ENCODE measurements around the gene RTP1. TPM values are rescaled to one million over a fixed set of nuclear protein-coding genes. Genes with fewer than 3 reads are reported as not detected.

RTP1 gene
- polyA plus RNA-seq, 1 experiment: not detected

DNA sequence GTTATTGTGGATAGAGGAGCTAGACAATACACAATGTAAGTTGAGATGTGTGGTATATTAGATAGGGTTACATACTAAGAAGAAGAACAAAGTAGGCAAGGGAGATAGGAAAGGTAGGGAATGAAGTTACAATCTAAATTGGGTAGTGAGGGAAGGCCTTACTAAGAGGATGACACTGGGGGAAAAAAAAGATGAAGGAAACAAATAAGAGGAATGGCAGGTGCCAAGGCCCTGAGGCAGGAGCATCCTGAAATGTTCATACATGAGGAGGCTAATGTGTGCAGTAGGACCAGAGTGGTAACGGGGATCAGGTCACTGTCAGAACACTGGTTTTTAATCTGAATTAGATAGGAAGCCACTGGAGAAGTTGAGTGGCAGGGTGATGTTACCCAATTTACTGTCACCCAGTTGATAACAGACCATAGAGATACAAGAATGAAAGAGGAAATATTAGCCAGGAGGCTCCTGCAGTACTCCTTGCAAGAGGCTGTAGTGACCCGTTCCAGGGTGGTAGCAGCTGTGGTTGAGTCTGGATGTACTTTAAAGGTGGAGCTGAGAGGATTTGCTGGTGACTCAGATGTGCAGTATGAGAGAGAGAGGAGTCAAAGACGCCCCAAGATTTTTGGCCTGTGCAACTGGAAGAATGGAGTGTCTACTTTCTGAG is 14.4 kb downstream of the RTP1 start:
- ChIA-PET POLR2A (no interaction called here), CTCF (interaction anchor here (1.2 to 3.7 kb wide), 5 partner anchors 8 to 467 kb away, joined by 3 to 19 read pairs (median 11); no protein-coding TSS in a partner anchor)
- Histone ChIP-seq H3K27me3 (ENCODE audit: control insufficient read depth, insufficient read depth, low read length) (no peaks in the 10 kb centered on the region), H3K4me3 (ENCODE audit: low read depth, low read length) (no peak overlapping the region), H3K36me3 (ENCODE audit: control insufficient read depth, insufficient read depth, low read length) (no peaks in the 10 kb centered on the region)
- DNase-seq (ENCODE audit: low read depth): no peak
- TF ChIP-seq, protein P1, sequence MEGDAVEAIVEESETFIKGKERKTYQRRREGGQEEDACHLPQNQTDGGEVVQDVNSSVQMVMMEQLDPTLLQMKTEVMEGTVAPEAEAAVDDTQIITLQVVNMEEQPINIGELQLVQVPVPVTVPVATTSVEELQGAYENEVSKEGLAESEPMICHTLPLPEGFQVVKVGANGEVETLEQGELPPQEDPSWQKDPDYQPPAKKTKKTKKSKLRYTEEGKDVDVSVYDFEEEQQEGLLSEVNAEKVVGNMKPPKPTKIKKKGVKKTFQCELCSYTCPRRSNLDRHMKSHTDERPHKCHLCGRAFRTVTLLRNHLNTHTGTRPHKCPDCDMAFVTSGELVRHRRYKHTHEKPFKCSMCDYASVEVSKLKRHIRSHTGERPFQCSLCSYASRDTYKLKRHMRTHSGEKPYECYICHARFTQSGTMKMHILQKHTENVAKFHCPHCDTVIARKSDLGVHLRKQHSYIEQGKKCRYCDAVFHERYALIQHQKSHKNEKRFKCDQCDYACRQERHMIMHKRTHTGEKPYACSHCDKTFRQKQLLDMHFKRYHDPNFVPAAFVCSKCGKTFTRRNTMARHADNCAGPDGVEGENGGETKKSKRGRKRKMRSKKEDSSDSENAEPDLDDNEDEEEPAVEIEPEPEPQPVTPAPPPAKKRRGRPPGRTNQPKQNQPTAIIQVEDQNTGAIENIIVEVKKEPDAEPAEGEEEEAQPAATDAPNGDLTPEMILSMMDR (IDR thresholded peaks at IDR 0.05; ENCODE audit: insufficient read depth, low read depth, low read length): no peak

DNA sequence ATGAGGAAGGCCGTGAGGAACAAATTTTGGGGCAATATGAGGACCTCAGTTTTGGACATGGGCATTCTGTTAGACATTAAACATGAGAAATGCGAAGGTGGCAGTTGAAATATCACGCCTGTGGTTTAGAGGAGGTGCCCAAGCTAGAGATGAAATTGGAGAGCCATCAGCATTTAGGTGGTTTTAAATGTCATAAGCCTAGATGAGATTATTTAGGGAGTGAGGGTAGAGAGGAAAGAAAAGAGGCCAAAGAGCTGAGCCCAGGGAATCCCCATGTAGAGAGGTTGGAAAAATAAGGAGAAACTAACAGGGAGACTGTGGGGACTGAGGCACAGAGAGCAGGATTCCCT is 14.9 kb downstream of the RTP1 start:
- no peaks in the 10 kb centered on the region for H3K36me3 ChIP-seq (ENCODE audit: control insufficient read depth, insufficient read depth, low read length)
- ChIA-PET POLR2A (no interaction called here), CTCF (interaction anchor here (1.2 to 3.7 kb wide), 3 partner anchors 10 to 467 kb away, joined by 3 to 19 read pairs (median 9); no protein-coding TSS in a partner anchor)
- TF ChIP-seq, protein P1 (IDR thresholded peaks at IDR 0.05; ENCODE audit: insufficient read depth, low read depth, low read length): no peak
- no peak for DNase-seq (ENCODE audit: low read depth)
- no peaks in the 10 kb centered on the region for H3K27me3 ChIP-seq (ENCODE audit: control insufficient read depth, insufficient read depth, low read length)
- H3K4me3 ChIP-seq (ENCODE audit: low read depth, low read length): no peak overlapping the region

DNA sequence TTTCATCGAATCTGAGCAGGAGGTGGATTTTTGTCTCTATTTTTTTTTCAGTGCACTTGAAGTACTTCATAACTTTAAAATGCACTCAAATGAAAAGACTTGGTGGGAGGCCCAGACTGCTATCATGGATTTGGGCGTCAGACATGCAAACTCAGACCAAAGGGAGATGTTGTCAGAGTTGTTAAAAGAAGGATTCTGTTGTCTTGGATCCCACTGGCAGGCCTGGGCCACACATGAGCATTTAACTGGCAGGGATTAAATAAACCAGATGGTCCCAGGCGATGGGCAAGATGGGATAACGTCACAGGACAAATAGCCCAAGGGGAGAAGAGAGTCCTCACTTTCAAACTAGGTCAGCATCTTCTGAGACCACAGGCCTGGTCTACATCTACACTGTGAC is 15.4 kb downstream of the RTP1 start:
- Histone ChIP-seq H3K4me3 (ENCODE audit: low read depth, low read length) (no peak overlapping the region), H3K36me3 (ENCODE audit: control insufficient read depth, insufficient read depth, low read length) (no peaks in the 10 kb centered on the region), H3K27me3 (ENCODE audit: control insufficient read depth, insufficient read depth, low read length) (no peaks in the 10 kb centered on the region)
- POLR2A ChIA-PET: no interaction called here
- DNase-seq (ENCODE audit: low read depth): no peak
- TF ChIP-seq, protein P1 (IDR thresholded peaks at IDR 0.05; ENCODE audit: insufficient read depth, low read depth, low read length): no peak
- CTCF ChIA-PET: interaction anchor here (1.6 to 3.7 kb wide), 2 partner anchors 106 to 466 kb away, joined by 9 to 19 read pairs; no protein-coding TSS in a partner anchor

DNA sequence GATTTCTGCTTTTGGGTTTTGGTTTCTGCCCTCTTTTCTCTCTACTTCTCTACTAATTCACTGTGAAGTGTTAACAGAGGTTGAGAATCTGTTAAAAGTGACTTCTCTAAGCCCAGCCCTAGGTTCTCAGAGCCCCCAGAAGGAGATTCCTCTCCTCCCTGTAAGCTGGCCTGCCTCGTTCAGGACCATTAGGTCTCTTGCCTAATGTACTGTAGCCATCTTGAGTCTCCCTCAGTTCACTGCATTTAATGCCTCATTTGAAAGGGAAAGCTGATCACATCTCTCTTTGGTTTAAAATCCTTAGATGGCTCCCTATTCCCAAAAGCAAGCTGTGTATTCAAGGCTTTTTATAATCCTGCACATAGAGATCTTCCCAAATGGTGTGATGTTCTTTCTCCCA is 16.3 kb downstream of the RTP1 start:
- no peak for DNase-seq (ENCODE audit: low read depth)
- POLR2A ChIA-PET: no interaction called here
- H3K4me3 ChIP-seq (ENCODE audit: low read depth, low read length): no peak overlapping the region
- H3K27me3 ChIP-seq (ENCODE audit: control insufficient read depth, insufficient read depth, low read length): no peaks in the 10 kb centered on the region
- CTCF ChIA-PET: interaction anchor here (0.6 to 2.0 kb wide), 4 partner anchors 10 to 466 kb away, joined by 3 to 5 read pairs (median 3); no protein-coding TSS in a partner anchor
- TF ChIP-seq, protein P1 (IDR thresholded peaks at IDR 0.05; ENCODE audit: insufficient read depth, low read depth, low read length): no peak
- no peaks in the 10 kb centered on the region for H3K36me3 ChIP-seq (ENCODE audit: control insufficient read depth, insufficient read depth, low read length)

DNA sequence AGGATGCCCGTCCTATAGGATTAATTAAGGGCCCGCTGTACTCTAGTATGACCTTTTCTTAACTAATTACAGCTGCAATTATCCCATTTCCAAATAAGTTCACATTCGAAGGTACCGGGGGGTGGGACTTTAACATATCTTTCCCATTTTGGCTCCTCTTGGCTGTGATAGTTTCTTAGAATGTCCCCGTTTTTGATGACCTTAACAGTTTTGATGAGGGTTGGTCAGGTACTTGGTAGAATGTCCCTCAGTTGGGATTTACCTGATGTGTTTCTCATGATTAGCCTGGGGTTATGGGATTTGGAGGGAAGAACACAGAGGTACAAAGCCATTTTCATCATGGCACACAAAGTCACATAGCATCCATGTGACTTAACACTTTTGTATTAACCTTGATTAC is 18.2 kb downstream of the RTP1 start:
- DNase-seq (ENCODE audit: low read depth): no peak
- ChIA-PET POLR2A (no interaction called here), CTCF (interaction anchor here (1.0 to 17.4 kb wide), 3 partner anchors 103 to 498 kb away, joined by 3 to 216 read pairs (median 5); no protein-coding TSS in a partner anchor)
- Histone ChIP-seq H3K4me3 (ENCODE audit: low read depth, low read length) (no peak overlapping the region), H3K27me3 (ENCODE audit: control insufficient read depth, insufficient read depth, low read length) (no peaks in the 10 kb centered on the region), H3K36me3 (ENCODE audit: control insufficient read depth, insufficient read depth, low read length) (no peaks in the 10 kb centered on the region)
- TF ChIP-seq, protein P1 (IDR thresholded peaks at IDR 0.05; ENCODE audit: insufficient read depth, low read depth, low read length): no peak
